Subcutaneous adipose tissue (tissue), 4 donors: Measurements from ENCODE around the gene BCKDHB. TPM values are rescaled to one million over a fixed set of nuclear protein-coding genes. Genes with fewer than 3 reads are reported as not detected.

Source experiments
- CTCF ChIP-seq: fragments of 450-650 bp; IDR thresholded peaks from one replicate; pipeline ENCODE4 v1.5.1; 2016; ENCODE audit warnings: low read depth, mild to moderate bottlenecking, control low read depth, antibody characterized with exemption, moderate library complexity
- total RNA-seq, 4 donors: library from RNA; depleted of rRNA; stranded (reverse); fragments of >200 nt; gene quantifications; one replicate each; pipeline ENCODE4 v1.1.0, GENCODE V29; 2016

Gene BCKDHB
- total RNA-seq, 4 donors from 2014 or later = 15.5 to 41.3 (median 24.2) TPM

DNA sequence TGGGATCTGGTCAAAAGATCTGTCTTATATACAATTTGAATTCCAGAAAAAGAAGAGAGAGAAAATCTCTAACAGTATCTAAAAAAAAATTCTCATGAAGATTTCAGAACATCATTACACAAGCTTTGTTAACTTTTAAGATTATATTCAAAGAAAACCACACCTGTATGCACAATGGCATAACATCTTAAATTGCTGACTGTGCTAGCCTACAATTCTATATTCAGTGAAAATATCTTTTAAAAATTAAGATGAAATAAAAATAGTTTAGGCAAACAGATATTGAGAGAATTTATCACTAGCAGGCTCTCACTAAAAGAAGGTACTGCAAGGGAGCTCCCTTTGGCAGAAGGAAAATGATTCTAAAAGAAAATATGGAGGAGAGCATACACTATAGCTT lies 100.3 kb downstream of the BCKDHB start:
- no peak for TF ChIP-seq CTCF

GRCh38 chr6:80209430-80209829 lies 103.0 kb downstream of the BCKDHB start:
- TF ChIP-seq CTCF = no peak

DNA sequence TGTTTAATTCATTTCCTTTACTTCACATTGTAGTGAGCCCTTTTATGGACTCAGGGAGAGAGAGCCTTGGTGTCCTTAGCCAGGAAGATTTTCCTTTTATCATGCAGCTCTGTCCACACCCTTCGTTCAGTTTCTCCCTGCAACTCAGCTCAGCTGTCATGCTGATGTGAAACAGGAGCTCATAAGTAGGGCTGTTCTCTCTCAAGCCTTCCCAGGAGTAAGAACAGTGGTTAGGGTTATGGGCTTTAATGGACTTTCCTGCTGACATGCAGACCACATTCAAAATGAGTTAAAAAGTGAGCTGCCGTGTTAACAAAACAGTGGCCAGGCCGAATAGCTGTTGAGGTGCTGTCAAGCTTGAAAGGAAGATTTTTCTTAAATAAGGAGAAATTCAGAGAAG lies 104.1 kb downstream of the BCKDHB start:
- TF ChIP-seq CTCF = no peak

- no peak for TF ChIP-seq CTCF
These were observed 104.8 kb downstream of the BCKDHB start for GRCh38 chr6:80211286-80211685.

GRCh38 chr6:80214436-80215022 lies 108.1 kb downstream of the BCKDHB start:
- TF ChIP-seq CTCF = no peak

GRCh38 chr6:80215063-80215462 lies 108.6 kb downstream of the BCKDHB start:
- no peak for TF ChIP-seq CTCF

GRCh38 chr6:80217794-80218193 lies 111.3 kb downstream of the BCKDHB start:
- no peak for TF ChIP-seq CTCF
